ENCODE results near the gene MARK2.
"Not testable (repeated sequence)": the region's sequence is repeated elsewhere in the genome, so short reads cannot be mapped to it uniquely, and the experiment has no call there.

MARK2 gene

DNA sequence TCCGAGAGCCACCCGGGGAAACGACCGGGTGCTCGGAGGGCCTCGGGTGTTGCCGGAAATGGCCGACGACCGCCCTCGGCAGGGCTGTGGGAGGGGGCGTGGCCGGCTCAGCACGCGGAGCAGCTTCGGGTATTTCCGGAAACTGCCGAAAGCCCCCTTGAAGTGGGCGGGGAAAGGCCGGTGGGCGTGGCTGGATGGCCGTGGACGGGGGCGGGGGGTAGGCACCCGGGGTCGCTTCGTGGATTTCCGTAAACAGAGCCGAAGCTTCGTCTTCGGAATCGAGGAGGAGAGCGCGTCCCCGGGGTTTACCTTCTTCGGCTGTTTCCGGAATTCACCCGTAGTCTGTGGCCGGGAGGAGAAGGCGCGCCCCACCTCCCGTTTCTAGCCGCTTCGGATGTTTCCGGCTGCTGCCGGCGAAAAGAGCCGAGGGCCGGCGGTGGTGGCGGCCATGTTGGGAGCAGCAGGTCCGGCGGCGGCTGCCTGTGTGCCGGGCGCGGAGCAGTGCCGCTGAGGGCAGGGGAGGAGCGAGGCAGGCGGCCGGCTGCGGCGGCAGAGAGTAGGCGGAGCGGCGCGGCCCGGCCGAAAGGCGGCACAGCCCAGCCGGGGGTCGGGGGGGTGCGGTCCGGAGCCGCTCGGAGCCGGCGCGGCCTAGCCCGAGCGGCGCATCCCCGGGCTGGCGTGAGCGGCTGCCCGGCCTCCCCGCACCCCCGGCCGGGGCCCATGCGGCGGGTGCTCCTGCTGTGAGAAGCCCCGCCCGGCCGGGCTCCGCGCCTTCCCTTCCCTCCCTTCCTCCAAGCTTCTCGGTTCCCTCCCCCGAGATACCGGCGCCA is at the start of gene MARK2:
MARK2 (plus strand) TSS at position 433 of the 830 bp plus-strand sequence; CDS start at position 830, 397 bp downstream.
- in situ Hi-C loops (cut with HindIII; ENCODE audit: low pct_ligation_motif_present, low pct_unique_long_range_greater_than_20kb, low sequenced_read_pairs): no loop called here
- DNase-seq: peak; percentile 96

DNA sequence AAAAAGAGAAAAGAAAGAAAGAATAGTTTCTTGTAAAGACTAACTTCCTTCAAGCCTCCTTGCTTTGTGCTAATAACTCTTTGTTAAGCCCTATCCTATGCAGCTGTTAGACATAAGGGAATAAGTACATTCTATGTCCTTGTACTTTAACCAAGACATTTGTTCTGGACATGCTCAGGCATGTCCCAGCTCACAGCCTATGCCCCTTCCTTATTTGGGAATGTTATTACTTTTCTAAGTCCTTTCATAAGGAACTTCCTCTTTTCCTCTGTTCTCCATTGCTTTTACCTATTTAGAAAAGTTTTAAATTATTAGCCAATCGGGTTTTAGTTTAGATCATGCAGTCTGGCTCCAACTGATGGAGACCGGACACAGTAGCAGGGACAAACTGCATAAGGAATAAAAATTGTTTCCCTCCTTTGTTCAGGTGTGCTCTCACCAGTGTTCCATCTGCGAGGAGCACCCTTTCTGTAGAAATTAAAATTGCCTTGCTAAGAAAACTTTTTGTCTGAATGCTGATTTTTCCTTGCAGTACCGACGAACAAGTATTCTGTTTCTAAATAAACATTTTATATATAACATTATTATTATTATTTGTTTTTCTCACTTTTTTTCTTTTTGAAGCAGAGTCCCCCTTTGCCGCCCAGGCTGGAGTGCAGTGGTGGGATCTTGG is 47.3 kb upstream of the MARK2 start:
- DNase-seq: no peak
- in situ Hi-C loops (cut with HindIII; ENCODE audit: low pct_ligation_motif_present, low pct_unique_long_range_greater_than_20kb, low sequenced_read_pairs): no loop called here

DNA sequence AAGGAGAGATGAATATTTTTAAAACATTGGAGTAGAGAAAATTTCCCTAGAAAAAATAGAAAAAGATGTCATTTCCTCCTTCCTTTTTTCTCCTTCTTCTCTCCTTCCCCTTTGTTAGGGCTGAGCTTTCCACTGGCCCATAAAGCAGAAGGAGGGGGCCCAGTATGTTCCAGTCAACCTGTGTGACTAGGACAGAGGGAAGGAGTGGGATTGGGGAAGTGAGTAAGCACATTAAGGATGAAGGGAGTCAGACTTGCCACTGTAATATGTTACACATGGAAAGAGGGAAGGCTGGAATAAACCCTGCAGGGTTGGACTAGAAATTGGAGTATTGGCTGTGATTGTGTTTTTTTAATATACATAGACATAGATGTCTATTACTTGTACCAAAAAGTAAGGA is 45.7 kb upstream of the MARK2 start:
- in situ Hi-C loops (cut with HindIII; ENCODE audit: low pct_ligation_motif_present, low pct_unique_long_range_greater_than_20kb, low sequenced_read_pairs): no loop called here
- no peak for DNase-seq

DNA sequence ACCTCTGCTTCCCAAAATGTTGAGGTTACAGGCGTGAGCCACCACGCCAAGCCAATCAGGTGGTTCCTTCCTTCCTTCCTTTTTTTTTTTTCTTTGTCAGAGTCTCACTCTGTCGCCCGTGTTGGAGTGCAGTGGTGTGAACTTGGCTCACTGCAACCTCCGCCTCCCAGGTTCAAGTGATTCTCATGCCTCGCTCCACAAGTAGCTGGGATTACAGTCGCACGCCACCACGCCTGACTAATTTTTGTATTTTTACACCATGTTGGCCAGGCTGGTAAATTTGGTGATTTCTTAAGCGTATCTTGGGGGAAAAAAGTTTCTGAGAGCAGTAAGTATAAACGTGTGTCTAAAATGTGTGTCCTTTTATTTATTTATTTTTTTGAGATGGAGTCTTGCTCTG is 43.8 kb upstream of the MARK2 start:
- in situ Hi-C loops (cut with HindIII; ENCODE audit: low pct_ligation_motif_present, low pct_unique_long_range_greater_than_20kb, low sequenced_read_pairs): no loop called here
- DNase-seq: no peak

DNA sequence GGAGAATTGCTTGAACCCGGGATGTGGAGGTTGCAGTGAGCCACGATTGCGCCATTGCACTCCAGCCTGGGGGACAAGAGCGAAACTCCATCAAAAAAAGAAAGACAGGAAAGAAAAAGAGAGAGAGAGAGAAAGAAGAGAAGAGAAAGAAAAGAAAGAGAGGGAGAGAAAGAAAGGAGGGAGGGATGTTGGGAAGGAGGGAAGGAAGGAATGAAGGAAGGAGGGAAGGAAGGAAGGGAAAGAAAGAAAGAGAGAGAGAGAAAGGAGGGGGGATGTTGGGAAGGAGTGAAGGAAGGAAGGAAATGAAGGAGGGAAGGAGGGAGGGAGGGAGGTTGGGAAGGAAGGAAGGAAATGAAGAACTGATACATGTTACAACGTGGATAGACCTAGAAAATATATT is 38.0 kb upstream of the MARK2 start:
- in situ Hi-C loops (cut with HindIII; ENCODE audit: low pct_ligation_motif_present, low pct_unique_long_range_greater_than_20kb, low sequenced_read_pairs): no loop called here
- no peak for DNase-seq

DNA sequence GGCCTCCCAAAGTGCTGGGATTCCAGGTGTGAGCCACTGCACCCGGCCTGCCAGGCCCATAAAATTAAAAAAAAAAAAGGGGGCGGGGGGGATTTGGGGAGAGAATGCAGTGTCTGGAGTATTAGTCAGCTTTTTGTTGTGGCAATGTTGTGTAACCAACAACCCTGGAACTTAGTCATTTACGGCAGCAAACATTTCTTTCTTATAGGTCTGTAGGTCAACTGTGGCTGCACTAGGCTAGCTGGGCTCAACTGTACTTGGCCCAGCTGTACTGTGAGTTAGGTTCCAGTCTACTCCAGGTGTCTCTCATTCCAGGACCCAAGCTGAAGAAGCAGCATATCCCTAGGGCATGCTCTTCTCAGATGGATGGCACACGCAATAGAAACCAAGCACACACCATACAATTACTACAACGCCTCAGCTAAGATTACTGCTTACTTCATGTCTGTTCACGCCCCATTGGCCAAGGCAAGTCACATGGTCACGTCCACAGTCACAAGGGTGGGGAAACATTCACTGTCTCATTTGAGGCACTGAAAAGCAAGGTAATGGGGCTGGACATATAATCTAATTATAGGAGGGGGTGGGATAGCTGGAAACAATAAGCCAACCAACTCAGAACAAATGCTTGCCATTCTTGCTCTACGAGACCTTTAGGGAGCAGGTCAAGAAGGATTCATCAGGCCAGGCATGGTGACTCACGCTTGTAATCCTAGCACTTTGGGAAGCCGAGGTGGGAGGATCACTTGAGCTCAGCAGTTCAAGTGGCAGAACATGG is 36.1 kb upstream of the MARK2 start:
- DNase-seq: peak; percentile 65
- in situ Hi-C loops (cut with HindIII; ENCODE audit: low pct_ligation_motif_present, low pct_unique_long_range_greater_than_20kb, low sequenced_read_pairs): no loop called here

DNA sequence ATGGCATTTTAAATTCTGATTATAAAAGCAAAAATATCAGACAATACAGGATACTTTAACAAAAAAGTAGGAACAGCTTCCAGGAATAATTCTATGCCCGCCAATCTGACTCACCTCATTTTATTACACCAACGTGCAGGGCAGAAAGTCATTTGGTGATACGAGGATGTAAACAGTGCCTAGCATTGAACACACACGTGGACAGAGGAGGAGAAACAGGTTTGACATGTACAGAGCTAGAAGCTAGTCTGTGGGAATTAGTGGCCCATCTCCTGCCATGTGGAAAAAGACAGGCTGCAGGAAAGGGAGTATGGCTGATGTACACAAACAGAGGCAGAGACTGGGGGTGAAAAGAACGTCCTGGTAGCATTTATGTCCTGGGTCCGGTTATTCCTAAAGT is 34.7 kb upstream of the MARK2 start:
- DNase-seq: no peak
- in situ Hi-C loops (cut with HindIII; ENCODE audit: low pct_ligation_motif_present, low pct_unique_long_range_greater_than_20kb, low sequenced_read_pairs): no loop called here

DNA sequence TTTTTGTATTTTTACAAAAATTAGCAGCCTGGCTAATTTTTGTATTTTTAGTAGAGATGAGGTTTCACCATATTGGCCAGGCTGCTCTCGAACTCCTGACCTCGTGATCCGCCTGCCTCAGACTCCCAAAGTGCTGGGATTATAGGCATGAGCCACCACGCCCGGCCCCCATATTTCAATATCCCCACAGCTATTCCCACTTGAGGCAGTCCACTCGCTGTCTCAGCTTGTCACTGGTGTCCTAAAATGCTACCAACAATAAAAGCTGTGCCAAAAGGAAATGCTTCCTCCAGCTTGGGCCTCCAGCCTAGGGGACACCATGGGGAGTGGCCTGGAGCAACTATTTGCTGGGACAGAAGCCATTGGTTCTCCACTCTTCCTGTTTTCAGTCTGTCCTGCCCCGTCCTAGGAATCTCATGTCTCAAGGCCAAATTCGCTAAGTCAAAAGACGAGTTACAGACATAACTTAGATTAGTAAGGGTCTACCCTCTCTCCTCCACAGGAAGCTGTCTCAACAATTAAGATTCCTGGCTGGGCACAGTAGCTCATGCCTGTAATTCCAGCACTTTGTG is 33.0 kb upstream of the MARK2 start:
- in situ Hi-C loops (cut with HindIII; ENCODE audit: low pct_ligation_motif_present, low pct_unique_long_range_greater_than_20kb, low sequenced_read_pairs): no loop called here
- no peak for DNase-seq

DNA sequence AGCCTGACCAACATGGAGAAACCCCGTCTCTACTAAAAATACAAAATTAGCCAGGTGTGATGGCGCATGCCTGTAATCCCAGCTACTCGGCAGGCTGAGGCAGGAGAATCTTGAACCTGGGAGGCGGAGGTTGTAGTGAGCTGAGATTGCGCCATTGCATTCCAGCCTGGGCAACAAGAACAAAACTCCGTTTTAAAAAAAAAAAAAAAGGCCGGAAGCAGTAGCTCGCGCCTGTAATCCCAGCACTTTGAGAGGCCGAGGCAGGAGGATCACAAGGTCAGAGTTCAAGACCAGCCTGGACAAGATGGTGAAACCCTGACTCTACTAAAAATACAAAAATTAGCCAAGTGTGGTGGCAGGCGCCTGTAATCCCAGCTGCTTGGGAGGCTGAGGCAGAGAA is 28.5 kb upstream of the MARK2 start:
- in situ Hi-C loops (cut with HindIII; ENCODE audit: low pct_ligation_motif_present, low pct_unique_long_range_greater_than_20kb, low sequenced_read_pairs); DNase-seq: not testable (repeated sequence)

DNA sequence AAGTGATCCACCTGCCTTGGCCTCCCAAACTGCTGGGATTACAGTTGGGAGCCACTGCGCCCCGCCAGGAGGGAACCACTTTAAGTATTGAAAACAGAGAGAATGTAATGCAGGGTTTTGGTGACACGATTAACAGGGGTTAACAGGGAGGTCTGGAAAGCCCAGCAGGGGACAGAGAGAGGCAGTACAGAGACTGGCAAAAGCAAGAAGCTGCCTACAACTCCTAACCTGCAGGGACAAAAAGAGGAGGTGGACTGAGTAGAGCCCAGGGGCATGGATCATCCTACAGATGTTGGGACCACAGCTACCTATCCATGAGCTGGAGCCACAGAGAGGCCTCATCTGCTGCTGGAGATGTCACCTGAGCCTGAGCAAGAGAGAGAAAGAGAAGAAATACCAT is 27.4 kb upstream of the MARK2 start:
- in situ Hi-C loops (cut with HindIII; ENCODE audit: low pct_ligation_motif_present, low pct_unique_long_range_greater_than_20kb, low sequenced_read_pairs): no loop called here
- no peak for DNase-seq

DNA sequence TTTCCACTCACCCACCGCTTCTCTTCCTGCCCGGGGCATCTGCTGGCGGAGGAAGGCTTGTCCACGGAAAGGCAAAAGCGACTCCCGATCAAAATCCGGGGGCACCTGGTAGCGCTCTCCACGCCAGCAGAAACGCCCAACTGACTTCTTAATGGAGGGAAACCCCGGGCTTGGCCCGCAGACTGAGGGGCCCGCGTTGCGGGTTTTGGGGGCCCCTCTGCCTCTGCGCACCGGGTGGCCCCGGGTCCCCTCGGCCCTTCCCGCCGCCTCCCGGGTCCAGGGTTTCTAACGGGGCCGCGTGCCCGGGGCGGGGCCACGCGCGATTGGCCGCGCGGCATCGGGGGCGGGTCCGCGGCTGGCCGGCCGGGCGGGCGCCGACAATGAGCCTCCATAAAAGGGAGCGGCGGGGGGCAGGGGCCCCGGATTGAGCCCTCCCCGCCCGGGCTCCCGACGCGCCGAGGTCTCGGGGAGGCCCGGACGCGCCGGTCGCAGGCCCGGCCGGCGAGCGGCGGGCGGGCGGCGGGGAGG is 25.8 kb upstream of the MARK2 start, which contains the start of gene SPINDOC:
SPINDOC (plus strand) TSS at position 422 of the 528 bp plus-strand sequence. CDS start 231 bp downstream, outside the sequence.
- in situ Hi-C loops (cut with HindIII; ENCODE audit: low pct_ligation_motif_present, low pct_unique_long_range_greater_than_20kb, low sequenced_read_pairs): no loop called here
- peak; percentile 75 for DNase-seq

DNA sequence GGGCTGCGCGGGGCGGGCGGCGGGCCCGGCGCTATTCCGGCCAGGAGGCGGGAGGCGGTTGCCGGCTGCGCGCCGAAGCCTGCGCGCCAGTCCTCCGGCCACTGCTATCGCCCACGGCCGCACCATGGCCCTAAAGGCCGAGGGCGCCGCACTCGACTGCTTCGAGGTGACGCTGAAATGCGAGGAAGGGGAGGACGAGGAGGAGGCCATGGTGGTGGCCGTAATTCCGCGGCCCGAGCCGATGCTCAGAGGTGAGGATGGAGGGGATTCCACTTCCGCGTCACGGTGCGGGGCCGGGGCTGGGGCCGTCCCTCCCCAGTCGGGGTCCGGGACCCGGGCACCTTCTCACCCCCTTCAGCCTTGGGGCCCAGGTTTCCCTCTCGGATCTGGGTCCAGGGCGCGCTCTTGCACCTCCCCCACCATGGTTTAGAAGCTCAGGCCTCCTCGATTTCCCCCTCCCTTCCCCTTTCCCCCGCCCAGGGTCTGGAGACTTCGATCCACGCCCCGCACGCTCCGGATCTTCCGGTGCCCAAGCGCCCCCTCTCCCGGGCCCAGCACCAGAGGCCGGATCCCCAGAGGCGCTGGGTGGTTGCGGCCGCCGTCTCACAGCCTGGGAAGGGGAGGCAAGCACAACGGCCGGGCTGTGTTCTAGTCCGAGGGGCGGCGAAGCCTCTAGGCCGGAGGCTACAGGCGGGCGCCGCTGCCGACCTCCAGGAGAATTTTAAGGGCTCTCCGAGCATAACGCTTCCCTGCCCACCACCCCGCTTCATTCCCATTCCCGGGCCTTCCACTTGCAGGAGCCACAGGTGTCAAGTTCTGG is 25.1 kb upstream of the MARK2 start:
- in situ Hi-C loops (cut with HindIII; ENCODE audit: low pct_ligation_motif_present, low pct_unique_long_range_greater_than_20kb, low sequenced_read_pairs): no loop called here
- DNase-seq: peak; percentile 49

DNA sequence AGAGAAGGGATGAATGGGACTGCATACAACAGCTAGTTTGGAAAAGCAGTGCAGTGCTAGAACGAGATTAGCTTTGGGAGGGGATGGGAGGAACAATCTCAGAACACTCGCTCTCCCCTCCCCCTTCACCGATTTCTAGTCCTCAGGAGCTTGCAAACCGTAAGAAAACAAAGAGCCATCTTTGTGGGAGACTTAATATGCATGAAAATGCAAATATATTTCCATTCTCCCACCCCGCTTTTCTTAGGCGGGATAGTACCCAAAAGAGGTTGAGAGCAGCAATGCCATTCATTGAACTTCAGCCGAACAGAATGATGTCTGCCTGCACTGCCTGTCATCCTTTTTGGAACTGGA is 24.6 kb upstream of the MARK2 start:
- in situ Hi-C loops (cut with HindIII; ENCODE audit: low pct_ligation_motif_present, low pct_unique_long_range_greater_than_20kb, low sequenced_read_pairs): no loop called here
- DNase-seq: no peak

DNA sequence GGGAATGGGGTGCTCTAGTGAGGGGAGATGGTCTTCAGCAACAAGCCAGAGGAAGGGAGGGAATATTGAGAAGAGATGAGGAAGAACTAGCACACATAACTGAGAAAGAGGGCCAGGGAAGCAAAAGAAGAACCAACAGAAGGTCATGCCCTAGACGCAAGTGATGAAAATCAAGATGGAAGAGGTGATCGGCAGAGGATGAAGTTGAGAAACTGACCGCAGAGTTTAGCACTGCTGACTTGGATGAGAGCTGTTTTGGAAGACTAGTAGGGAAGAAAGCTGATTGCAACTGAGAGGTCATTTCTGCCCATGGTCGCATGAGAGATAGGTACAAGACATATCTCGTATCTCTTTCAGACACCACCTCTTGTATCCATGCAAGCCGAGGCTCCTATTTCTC is 22.7 kb upstream of the MARK2 start:
- no peak for DNase-seq
- in situ Hi-C loops (cut with HindIII; ENCODE audit: low pct_ligation_motif_present, low pct_unique_long_range_greater_than_20kb, low sequenced_read_pairs): no loop called here

DNA sequence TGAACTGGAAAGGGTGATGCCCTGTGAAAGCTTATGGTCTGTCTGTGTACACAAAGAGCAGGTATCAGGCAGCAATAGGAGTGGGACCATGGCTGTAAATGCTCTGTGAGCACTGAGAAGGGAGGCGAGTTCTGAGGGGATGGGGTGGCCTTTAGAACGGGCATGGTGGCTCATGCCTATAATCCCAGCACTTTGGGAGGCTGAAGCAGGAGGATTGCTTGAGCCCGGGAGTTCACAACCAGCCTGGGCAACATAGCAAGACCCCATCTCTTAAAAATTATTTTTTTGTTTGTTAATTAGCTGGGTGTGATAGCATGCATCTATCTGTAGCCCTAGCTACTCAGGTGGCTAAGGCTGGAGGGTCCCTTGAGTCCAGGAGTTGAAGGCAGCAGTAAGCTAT is 22.2 kb upstream of the MARK2 start:
- no peak for DNase-seq
- in situ Hi-C loops (cut with HindIII; ENCODE audit: low pct_ligation_motif_present, low pct_unique_long_range_greater_than_20kb, low sequenced_read_pairs): no loop called here

DNA sequence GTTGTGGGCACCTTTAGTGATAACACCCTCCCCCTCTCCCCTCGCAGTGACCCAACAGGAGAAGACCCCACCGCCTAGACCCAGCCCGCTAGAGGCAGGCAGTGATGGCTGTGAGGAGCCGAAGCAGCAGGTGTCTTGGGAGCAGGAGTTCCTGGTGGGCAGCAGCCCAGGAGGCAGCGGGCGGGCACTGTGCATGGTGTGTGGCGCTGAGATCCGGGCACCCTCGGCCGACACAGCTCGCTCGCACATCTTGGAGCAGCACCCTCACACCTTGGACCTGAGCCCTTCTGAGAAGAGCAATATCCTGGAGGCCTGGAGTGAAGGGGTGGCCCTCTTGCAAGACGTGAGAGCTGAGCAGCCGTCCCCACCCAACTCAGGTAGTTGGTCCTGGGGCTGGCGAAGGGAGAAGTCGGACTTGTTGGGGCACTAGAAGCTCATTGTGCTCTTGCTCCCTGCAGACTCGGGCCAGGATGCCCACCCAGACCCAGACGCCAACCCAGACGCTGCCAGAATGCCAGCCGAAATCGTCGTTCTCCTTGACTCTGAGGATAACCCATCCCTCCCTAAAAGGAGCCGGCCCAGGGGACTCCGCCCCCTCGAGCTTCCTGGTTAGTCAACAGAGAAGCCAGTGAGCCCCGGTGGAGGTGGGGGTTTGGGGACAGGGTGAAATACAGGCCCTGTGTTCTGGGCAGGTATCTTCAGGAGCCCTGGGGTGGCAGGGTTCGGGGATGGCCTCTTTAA is 21.0 kb upstream of the MARK2 start:
- no peak for DNase-seq
- in situ Hi-C loops (cut with HindIII; ENCODE audit: low pct_ligation_motif_present, low pct_unique_long_range_greater_than_20kb, low sequenced_read_pairs): no loop called here

DNA sequence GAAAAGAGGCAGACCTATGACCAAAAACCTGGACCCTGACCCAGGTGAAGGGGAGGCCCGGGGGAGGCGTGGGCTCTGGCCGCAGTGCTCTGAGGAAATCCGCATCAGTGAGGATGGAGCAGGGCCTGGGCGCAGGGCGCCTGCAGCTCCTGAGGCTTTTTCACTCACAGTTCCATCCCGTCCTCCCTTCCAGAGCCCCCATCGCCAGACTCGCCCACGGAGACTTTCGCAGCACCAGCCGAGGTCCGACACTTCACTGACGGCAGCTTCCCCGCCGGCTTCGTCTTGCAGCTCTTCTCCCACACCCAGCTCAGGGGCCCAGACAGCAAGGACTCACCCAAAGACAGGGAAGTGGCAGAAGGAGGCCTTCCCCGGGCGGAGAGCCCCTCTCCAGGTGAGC is 20.3 kb upstream of the MARK2 start:
- DNase-seq: no peak
- in situ Hi-C loops (cut with HindIII; ENCODE audit: low pct_ligation_motif_present, low pct_unique_long_range_greater_than_20kb, low sequenced_read_pairs): no loop called here
